EH (cell line): Measurements from ENCODE around the gene DOCK3.
"Not testable (repeated sequence)": the region's sequence is repeated elsewhere in the genome, so short reads cannot be mapped to it uniquely, and the experiment has no call there.

ENCODE experiments used
- DNase-seq: peaks from one replicate; pipeline ENCODE4 v3.0.0-alpha.2; 2015; ENCODE audit warnings: low read depth

Gene DOCK3

DNA sequence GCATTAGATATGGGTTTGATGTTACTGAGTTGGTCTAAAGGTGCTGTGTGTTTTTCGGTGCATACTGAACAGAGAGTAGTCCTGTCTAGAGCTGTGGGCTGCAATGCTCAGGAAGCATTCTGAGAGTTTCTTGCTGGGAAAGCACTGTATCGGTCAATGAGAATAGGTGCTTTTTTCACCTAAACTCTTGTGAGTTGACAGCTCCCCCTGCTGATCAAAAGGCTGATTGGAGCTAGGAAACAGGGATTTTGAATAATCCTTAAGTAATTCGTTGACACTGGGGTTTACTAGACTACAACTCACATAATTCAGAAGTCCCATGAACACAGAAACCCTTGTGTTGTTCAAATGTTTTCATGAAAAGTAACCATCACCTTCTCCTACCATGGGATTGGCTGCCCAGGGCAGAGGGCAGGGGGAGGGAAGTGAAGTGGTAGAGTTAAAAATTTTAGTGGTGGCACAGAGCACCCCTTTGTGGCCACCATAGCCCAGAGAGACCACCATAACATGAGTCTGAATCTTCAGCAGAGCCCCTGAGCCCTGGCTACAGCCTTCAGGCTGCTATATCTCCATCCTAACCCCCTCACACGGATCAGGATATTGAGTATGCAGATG lies 697.3 kb downstream of the DOCK3 start:
- DNase-seq = peak; percentile 74

DNA sequence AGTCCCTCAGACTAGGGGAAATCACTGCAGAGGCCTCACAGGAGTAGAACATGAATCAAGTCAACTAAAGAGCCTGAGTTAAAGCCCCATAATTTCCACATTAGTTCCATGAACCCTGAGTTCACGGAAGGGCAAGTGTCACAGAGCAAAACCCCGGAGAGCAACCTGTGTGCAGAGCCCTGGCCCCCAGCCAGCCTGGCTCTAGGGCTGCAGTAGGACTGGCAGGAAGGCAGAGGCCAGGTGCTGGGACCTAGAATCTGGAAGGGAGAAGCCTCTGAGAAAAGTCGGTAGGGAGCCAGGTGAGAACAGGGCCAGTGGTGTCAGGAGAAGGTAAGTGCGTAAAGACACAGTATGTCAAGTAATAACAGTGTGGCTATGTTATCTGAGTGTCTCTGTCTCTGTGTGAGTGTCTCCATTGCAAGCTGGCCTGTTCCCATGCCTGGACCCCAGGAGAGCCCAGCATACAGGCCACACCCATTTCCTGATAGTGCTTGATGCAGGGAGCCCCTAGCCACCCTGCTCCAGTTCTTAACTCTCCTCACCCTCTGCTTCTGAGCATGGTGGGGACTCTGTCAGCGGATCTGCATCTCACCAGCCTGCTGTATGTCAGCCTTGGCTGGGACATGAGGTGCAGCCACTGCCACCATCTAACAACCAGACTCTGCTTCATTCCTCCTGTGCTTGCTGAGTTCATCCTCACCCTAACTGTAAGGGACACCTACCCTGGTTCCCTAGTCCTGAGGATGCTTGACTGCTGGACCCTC lies 699.1 kb downstream of the DOCK3 start:
- no peak for DNase-seq

DNA sequence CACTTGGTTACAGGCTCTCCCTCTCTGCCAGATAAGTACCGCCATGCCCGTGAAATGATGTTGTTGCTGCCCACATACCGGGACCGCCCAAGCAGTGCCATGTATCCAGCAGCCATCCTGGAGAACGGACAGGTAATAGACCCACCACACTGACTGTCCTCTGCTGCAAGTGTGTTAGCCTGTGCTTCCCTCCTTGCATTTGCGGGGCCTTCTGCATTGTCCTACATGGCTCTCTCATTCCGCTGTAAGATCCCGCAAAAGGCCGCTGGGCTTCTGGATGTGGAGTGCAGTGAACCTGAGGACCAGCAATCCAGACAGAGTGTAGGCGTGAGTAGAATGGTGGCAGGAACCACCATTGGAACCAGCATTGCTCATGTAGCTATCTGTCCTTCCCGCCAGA lies 699.7 kb downstream of the DOCK3 start:
- DNase-seq = no peak

DNA sequence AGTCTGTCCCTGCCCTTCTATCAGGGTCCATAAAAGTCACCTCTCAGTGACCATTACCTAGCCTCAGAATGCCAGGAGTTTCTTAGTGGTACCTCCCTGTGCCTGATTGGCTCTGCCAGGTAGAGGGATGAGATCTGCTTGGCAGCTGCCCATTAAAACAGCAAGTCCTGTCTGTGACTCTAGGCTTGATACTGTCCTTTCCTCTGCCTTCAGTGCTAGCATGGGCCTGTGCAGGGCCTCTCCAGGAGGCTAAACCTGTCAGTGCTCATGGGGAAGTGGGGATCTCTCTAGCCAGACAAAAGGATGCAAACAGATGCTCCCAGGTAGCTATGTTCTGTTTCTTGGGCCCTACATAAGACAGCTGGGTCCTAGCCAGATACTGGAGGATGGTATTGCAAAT lies 700.4 kb downstream of the DOCK3 start:
- no peak for DNase-seq

DNA sequence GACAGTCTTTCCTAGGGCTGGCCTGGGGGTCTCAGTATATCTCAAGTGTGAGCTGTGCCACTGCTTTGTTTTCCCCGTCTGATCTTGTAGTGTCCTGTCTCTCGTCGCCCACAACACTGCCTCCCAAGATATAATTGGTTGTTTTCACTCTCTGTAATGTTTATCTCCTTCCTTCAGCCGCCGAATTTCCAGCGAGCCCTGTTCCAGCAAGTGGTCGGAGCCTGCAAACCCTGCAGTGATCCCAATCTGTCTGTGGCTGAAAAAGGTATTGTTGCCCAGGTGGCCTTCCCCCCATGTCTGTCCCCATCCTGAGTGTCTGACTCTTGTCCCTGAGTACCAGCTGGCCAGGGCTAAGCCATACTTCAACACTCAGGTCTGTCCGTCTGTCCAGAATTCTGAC lies 700.8 kb downstream of the DOCK3 start:
- no peak for DNase-seq

DNA sequence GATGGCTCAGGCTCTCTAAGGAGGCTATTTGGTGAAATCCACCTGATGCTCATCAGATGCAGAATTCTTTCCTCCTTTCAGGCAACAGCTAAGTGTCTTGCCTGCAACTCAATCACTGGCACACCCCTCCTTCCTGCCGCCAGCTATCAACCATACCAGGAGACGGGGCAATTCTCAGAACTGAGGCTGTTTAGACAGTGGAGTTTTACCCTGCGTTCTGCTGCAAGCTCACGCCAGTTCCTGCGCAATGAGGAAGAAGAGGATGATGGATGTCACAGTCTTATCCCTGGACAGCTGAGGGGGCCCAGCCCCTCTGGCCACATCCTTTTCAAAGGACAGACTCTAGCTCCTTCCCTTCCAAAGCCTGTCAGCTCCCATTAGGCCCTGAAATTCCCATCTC lies 703.3 kb downstream of the DOCK3 start:
- no peak for DNase-seq

DNA sequence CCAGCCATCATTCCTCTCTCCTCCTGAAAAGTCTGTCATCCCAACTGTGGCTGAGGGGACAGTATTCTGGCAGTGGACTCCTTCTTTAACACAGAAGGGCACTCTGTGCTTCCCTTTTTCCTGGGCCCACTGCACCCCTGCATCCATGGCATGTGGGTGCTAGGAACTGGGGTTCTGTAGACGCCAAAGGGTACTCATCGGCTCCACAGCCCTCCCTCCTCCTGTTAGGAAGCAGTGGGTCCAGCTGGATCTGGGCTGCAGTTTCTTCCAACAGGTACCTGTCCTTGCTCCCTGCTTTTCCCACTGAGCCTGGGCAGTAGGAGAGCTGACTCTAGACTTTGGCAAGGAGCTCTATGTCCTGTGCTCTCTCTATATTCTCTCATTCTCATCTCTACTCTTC lies 704.0 kb downstream of the DOCK3 start:
- DNase-seq = no peak

DNA sequence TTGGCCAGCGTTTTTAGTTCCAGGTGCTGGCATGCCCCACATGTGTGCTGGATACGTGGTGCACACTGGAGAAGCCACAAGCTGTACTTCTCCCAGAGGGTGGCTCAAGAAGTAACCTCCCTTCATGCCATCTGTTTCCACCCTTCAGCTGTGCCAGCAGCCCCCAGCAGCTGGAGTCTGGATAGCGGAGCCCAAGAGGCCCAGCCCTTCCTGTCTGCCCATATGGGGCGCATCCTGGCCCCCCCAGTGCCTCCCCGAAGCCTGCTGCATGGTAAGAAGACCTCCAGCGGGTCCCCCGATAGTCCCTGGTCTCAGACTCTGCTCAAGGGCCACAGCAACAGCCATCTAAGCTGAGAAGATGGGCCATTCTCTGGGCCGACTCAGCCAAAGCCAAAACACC lies 704.6 kb downstream of the DOCK3 start:
- DNase-seq = no peak

DNA sequence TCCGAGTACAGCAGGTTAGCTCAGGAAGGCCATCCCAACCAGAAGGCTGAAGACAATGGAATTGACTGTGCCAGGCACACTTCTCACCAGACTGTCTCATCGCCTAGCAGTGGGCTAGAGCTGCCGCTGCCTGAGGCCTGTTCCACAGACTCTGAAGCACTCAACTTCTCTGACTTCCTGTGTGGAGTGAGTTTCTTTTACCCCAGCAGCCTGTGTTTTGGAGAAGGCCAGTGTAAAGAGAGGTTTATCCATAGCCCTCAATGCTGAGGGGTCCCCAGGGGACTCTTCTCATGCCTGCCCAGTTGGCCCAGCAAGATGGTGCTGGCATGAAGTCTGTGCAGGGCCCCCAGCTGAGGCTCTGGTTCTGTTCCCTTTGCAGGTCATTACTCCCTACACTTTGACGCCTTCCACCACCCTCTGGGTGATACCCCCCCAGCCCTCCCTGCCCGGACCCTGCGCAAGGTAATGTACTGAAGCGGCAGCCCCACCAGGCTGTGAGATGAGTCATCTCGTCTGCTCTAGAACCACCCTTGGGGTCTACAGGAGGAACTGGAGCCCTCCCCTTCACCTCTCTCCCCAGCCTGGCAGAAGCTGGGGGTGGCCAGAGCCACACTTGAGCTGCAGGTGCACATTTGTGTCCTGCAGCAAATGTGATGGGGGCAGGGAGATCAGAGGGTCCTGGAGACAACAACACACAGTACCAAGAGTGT lies 705.2 kb downstream of the DOCK3 start:
- no peak for DNase-seq

DNA sequence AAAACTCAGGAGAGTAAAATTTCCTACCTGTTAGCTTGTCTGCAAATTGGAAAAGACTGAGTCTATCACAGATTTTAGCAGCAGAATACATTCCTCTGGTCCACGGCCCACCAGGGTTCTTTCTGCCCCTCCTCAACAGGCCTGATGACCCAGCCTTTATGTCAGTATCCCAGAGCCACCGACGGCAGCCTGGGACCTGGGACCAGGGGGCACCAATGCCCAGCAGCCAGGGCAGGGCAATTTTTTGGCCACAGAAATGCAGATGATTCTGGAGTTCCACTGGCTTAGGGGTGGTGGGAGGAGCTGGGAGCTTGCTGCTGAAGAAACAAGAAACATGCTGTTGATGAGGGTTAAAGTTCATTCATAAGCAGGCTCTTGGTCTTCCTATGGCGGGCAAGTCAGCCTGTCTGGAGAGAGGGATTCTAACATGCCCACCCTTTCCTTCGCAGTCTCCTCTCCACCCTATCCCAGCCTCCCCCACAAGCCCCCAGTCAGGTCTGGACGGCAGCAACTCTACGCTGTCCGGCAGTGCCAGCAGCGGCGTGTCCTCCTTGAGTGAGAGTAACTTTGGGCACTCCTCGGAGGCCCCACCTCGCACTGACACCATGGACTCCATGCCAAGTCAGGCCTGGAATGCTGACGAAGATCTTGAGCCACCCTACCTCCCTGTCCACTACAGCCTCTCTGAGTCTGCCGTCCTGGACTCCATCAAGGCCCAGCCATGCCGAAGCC lies 706.0 kb downstream of the DOCK3 start:
- DNase-seq = no peak

DNA sequence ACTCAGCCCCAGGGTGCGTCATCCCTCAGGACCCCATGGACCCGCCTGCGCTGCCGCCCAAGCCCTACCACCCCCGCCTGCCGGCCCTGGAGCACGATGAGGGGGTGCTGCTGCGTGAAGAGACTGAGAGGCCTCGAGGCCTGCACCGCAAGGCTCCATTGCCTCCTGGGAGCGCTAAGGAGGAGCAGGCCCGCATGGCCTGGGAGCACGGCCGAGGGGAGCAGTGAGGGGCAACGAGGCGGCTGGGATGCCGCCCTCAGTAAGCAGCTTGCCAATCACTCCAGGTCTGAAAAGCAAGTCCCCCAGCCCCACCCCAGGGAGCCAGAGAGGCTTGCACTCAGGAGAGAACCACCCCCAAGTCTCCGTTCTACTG lies 706.6 kb downstream of the DOCK3 start:
- no peak for DNase-seq

DNA sequence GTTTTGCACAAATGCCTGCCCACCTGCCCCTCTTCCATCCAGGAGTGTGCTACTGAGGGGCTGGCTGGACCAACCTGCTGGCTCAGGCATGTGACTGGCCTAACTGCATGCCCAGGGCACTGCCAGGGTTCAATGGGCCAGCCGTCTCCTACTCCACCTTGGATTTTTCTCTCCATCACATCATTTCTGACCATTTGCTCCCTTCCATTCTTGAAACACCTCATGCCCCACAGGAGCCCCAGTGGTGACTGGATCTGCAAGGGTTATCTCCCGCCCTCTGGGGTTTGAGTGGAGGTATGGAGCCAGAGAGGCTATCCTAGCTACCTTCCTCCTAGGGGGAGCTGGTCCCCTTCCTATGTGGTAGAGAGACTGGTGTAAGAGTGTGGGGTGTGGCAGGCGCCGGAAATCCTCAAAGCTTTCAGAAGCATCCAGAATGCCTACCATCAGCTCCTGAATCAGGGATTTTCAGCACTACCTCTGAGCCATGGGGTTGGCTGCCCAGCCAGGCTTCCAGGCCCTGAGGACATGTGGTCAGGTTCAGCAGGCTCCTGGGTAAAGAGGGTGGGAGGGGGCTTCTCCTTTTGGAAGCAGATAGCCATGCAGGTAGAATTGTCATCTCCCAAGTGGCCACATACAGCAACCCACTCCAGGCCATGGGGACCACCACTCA lies 707.5 kb downstream of the DOCK3 start:
- no peak for DNase-seq

DNA sequence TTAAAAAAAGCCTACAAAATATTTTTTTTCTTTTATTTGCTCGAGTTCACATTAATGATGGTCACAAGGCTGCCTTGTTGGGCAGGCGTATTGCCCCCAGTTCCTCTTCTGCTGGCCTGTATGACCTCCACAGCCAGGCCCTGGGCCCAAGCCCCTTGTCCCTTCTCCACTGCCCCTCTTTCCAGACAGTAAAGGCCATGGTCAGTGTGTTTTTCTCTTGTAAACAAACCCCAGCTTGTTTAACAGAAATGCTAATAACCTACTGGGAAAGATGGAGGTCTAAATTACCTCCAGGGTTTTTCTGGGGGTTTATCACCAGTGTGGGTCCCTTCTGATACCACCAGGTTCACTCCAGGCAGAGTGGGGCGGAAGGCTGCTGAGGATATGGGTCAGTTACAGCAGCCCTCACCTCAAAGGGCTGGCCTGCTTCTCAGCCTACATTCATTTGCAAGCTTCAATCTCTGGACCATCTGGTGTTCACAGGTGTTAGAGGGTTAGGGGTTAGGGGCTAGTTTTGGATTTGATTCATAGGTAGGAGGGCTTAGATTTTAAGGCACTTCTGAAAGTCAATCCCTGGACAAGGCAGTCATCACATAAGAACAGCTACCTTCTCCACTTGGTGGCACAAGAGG lies 708.3 kb downstream of the DOCK3 start:
- no peak for DNase-seq

DNA sequence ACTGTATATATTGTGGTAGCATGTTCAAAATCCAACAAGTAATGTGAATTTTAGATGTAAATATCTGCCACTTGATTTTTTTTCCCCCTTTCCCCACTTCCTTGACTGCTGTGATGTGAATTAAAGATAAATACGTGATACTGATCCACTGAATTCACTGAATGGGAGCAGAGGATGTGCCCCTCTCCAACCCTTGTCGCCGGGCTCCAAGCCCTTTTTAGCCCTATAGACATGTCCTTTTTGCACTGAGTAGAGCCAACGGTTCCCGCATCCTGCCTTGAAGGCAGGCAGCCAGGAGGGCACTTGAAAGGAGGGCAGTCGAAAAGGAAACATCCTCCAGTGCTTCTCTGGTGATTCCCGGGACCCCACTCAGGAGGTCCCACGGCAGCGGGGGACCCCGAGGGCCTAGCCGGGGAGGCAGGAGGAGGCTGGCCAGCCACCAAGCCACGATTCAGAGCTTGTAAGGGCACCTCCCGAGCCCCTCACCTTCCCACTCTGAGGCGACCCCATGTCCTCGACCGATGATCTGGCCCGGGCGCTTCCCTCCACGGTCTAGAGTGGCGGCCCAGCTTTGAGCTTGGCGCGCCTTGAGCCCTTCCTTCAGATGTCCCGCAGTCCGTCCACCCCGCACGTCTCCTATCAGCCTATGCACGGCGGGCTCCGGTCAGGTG lies 709.5 kb downstream of the DOCK3 start:
- peak; percentile 39 for DNase-seq

DNA sequence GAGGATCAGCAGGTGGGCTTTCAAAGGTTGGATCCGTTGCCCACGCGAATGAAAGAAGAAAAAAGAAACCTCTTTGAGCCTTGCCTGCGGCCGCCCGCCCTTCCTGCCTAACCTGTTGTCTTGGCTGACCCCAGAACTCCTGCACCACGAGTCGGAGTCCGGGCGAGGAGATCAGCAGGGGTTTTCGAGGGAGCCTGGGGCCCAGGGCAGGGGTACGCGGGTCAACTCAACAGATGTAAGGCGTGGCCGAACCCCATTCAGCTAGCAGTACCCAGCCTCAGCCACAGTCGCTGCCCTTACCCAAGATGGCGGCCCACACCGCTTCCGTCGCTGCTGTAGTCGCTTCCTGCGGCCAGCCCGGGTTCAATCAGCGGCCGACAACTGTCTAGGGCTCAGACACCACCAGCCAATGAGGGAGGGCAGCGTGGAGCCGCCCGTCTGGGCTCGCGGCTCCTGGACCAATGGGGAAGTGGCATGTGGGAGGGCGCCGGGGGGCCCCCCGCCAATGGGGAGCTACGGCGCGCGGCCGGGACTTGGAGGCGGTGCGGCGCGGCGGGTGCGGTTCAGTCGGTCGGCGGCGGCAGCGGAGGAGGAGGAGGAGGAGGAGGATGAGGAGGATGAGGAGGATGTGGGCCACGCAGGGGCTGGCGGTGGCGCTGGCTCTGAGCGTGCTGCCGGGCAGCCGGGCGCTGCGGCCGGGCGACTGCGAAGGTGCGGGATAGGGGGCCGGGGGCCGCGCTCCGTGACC lies 710.2 kb downstream of the DOCK3 start, which contains the start of gene MANF:
TSS of gene MANF (plus strand) at position 566 of the 748 bp plus-strand sequence. CDS start at position 618, 52 bp downstream.
- DNase-seq = peak; percentile 99

DNA sequence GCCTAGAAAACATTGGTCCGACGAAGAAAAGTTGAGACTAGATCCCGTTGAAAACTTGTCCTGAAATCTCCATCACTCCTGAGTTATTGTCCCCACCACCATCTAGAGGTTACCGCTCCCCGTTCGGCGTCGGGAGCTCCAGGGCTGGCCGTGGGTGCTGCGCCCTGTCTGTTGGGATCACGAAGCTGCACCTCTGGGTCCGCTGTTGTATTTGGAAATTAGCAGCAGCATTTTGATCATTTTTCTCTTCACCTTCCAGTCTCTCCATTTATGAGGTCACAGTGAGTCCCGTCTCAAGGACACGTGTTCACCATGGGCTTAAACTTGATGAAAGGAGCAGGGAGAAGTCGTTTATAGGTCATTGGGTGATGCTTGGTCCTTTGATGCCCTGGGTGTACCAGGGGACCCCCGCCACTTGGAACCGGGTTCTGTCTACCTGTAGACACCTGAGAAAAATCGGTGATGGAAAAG lies 710.9 kb downstream of the DOCK3 start:
- DNase-seq = peak; percentile 22

DNA sequence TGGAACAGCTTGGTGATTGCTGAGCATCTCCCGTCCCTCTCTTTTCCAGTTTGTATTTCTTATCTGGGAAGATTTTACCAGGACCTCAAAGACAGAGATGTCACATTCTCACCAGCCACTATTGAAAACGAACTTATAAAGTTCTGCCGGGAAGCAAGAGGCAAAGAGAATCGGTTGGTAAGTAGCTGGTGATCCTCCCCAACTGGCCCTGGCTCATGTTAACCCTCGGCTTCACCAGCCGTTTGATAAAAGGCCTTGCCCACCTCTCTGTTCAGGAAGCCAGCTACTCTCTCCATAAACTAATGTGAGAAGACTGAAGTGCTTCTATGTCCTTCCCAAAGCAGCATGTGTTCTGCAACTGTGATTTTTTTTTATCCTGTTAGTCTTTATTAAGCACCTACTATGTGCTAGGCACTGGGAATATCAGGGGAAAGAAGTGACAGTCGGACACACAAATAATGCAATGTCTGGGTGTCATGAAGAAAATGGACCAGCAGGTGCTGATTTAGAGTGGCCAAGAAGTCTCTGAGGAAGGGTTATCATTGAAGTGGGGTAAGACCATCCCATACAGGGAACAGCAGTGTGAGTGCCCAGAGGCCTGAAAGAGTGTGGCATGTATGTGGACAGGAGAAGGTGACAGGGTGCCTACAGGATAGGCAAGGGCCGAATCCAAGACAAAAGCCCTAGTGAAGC lies 711.6 kb downstream of the DOCK3 start:
- no peak for DNase-seq

DNA sequence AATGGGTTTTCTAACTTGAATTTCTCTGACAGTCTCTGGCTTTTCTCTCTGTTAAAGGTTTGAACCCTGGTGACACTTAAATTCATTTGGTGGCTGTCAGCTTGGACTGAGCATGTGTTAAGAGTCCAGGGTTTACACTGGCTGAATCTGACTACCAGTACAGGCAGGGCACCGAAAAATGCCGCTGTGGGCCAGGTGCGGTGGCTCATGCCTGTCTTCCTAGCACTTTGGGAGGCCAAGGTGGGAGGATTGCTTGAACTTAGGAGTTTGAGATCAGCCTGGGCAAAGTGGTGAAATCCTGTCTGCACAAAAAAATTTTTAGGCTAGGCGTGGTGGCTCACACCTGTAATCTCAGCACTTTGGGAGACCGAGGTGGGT lies 712.1 kb downstream of the DOCK3 start:
- no peak for DNase-seq

DNA sequence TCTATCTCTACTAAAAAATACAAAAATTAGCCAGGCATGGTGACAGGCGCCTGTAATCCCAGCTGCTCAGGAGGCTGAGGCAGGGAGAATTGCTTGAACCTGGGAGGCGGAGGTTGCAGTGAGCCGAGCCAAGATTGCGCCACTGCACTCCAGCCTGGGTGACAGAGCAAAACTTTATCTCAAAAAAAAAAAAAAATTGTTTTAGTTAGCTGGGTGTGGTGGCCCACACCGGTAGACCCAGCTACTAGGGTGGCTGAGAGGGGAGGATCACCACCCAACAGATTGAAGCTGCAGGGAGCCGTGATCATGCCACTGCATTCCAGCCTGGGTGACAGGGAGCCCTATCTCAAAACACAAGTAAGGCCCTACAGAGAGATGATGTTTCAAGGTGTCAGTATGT lies 712.6 kb downstream of the DOCK3 start:
- not testable (repeated sequence) for DNase-seq
